K562 (cell line): ENCODE results near the gene MTFR2. TPM values are rescaled to one million over a fixed set of nuclear protein-coding genes. Genes with fewer than 3 reads are reported as not detected.
A peak's percentile ranks its signal among the peaks of the same experiment; 100 is the strongest.

ENCODE experiments used
- BMI1 ChIP-seq: fragments of 150-350 bp; IDR thresholded peaks from 2 replicates; pipeline ENCODE4 v1.6.1; 2014; ENCODE audit warnings: low read length
- CEBPB ChIP-seq: fragments of 450-650 bp; IDR thresholded peaks from 2 replicates; pipeline ENCODE4 v1.6.1; 2016; ENCODE audit warnings: missing genetic modification characterization, missing compliant biosample characterization
- CTCF ChIP-seq, 3 experiments: IDR thresholded peaks in 2 of 3; conservative IDR thresholded peaks in 1 of 3; 2 replicates each; pipeline ENCODE4 v1.5.1; 2011 to 2012; ENCODE audit warnings: low read length in 3 of 3, mild to moderate bottlenecking in 3 of 3, control low read depth in 2 of 3, improper control_type of control experiment in 1 of 3, inconsistent platforms in 1 of 3, low read depth in 1 of 3, mixed read lengths in 1 of 3, moderate library complexity in 1 of 3; ENCODE audit not compliant: insufficient read depth in 2 of 3
- FOXA1 ChIP-seq: fragments of 450-650 bp; IDR thresholded peaks from 2 replicates; pipeline ENCODE4 v1.6.1; 2016; ENCODE audit warnings: mild to moderate bottlenecking, borderline replicate concordance
- HCFC1 ChIP-seq: IDR thresholded peaks from 2 replicates; pipeline ENCODE4 v1.6.1; 2012; ENCODE audit warnings: low read depth, low read length, improper control_type of control experiment
- KLF16 ChIP-seq: IDR thresholded peaks from 2 replicates; pipeline ENCODE4 v1.6.1; 2016; ENCODE audit warnings: antibody characterized with exemption
- PKNOX1 ChIP-seq: fragments of 450-650 bp; IDR thresholded peaks from 2 replicates; pipeline ENCODE4 v1.6.1; 2016
- RAD21 ChIP-seq, 2 experiments: fragments of 250-450 bp in 1 of 2; fragments of 450-650 bp in 1 of 2; sonication (Bioruptor Pico) in 1 of 2; formaldehyde crosslinking in 1 of 2; IDR thresholded peaks in 1 of 2; conservative IDR thresholded peaks in 1 of 2; 2 replicates each; pipeline versions ENCODE4 v1.4.0 to v1.8.0; 2020 to 2022; ENCODE audit warnings: mild to moderate bottlenecking in 2 of 2, moderate library complexity in 1 of 2
- REST ChIP-seq, 2 experiments: fragments of 450-650 bp; formaldehyde crosslinking in 1 of 2; IDR thresholded peaks; 2 replicates each; pipeline versions ENCODE4 v1.4.0 to v1.6.1; 2014 to 2020; ENCODE audit warnings: mild to moderate bottlenecking in 2 of 2, borderline replicate concordance in 1 of 2, low read depth in 1 of 2
- SP2 ChIP-seq: IDR thresholded peaks from 2 replicates; pipeline ENCODE4 v1.6.1; 2011; ENCODE audit warnings: mild to moderate bottlenecking, low read depth, low read length, moderate library complexity; ENCODE audit not compliant: poor library complexity, severe bottlenecking; ENCODE audit errors: extremely low read depth
- VEZF1 ChIP-seq: fragments of 200-800 bp; sonication (Bioruptor generic); IDR thresholded peaks from 2 replicates; pipeline ENCODE4 v1.6.1; 2017; ENCODE audit warnings: missing genetic modification characterization, missing compliant biosample characterization
- ZKSCAN3 ChIP-seq: fragments of 250-450 bp; sonication (Bioruptor Pico); IDR thresholded peaks from 2 replicates; pipeline ENCODE4 v1.4.0; 2020
- ZKSCAN8 ChIP-seq: fragments of 200-800 bp; sonication (Bioruptor generic); IDR thresholded peaks from 2 replicates; pipeline ENCODE4 v1.6.1; 2016; ENCODE audit warnings: missing genetic modification characterization, missing compliant biosample characterization
- ZNF143 ChIP-seq: sonication (generic); formaldehyde crosslinking; IDR thresholded peaks from 2 replicates; pipeline ENCODE4 v1.9.0; 2022; ENCODE audit warnings: mild to moderate bottlenecking, missing genetic modification reagents
- ZNF23 ChIP-seq: fragments of 250-450 bp; sonication (Bioruptor Pico); IDR thresholded peaks from 2 replicates; pipeline ENCODE4 v1.4.0; 2020; ENCODE audit warnings: mild to moderate bottlenecking
- polyA plus RNA-seq, 8 experiments: library from polyadenylated mRNA; depleted of rRNA in 4 of 8; stranded (reverse) in 5 of 8; unstranded in 3 of 8; fragments of >200 nt; fragmentation: Nextera tagmentation in 2 of 8; fragmentation: Illumina TruSeq in 1 of 8; extraction: Ambion mirVana in 2 of 8; extraction: Trizol in 1 of 8; gene quantifications; 2 replicates each; pipeline versions ENCODE4 v1.2.1 to v1.2.3, GENCODE V29; 2011 to 2014; ENCODE audit warnings: inconsistent platforms in 1 of 8, missing spikeins in 1 of 8
- total RNA-seq, 7 experiments: library from RNA; depleted of rRNA in 6 of 7; stranded (reverse); fragments of >200 nt in 6 of 7; fragmentation: Illumina TruSeq in 2 of 7; extraction: Trizol in 2 of 7; gene quantifications; 2 replicates each; pipeline versions ENCODE4 v1.2.1 to v1.2.3, GENCODE V29; 2011 to 2021; ENCODE audit warnings: low replicate concordance in 1 of 7

The MTFR2 gene
- total and polyA plus RNA-seq, 9 of the 15 experiments (the other 6 are each of a cell fraction or from before 2014, with no cell fraction given), result 10.1 to 63.3 (median 45.9) TPM

- peak; percentile 99 for TF ChIP-seq RAD21 (CRISPR knock-in tag; conservative IDR thresholded peaks at IDR 0.05 in 1 of 2, IDR thresholded peaks at IDR 0.05 in 1 of 2)
- TF ChIP-seq SP2, result no peak
- TF ChIP-seq ZNF23 (CRISPR knock-in tag), result no peak
- TF ChIP-seq ZKSCAN3 (CRISPR knock-in tag), result no peak
- TF ChIP-seq ZKSCAN8 (CRISPR knock-in tag), result 0 out of 2 replicates have a peak, but pooled peaks have one; percentile 21
- TF ChIP-seq CTCF (IDR thresholded peaks at IDR 0.05 in 2 of 3, conservative IDR thresholded peaks at IDR 0.05 in 1 of 3; ENCODE audit: insufficient read depth in 2 of 3, low read depth in 1 of 3, low read length in 3 of 3), result peak; percentile 96 to 99 (median 99)
- 0 out of 2 replicates have a peak, but pooled peaks have one; percentile 5 for TF ChIP-seq HCFC1
- TF ChIP-seq CEBPB (tag), result peak; percentile 96
- TF ChIP-seq VEZF1, result peak; percentile 32
- peak; percentile 34; the same call in 1 of the 2 replicates for TF ChIP-seq KLF16
- peak; percentile 85 for TF ChIP-seq REST (IDR thresholded peaks at IDR 0.05; ENCODE audit: borderline replicate concordance)
- TF ChIP-seq REST (CRISPR knock-in tag; IDR thresholded peaks at IDR 0.05; ENCODE audit: low read depth), result no peak
- TF ChIP-seq PKNOX1, result peak; percentile 28; the same call in 1 of the 2 replicates
- TF ChIP-seq FOXA1, result no peak
- no peak for TF ChIP-seq ZNF143 (CRISPR knock-in tag)
- TF ChIP-seq BMI1, result peak; percentile 51; the same call in 1 of the 2 replicates
Measured at GRCh38 chr6:136226027-136226673, 24.0 kb downstream of the MTFR2 start (continued).
